LNCaP clone FGC (cell line): Measurements from ENCODE around the gene FMN1.

Experiments
- DNase-seq: peaks from one replicate; pipeline ENCODE4 v3.0.0-alpha.2; 2011; ENCODE audit warnings: low read depth
- H3K4me3 ChIP-seq: 2 replicates; pipeline ENCODE4 v1.5.1; 2011; ENCODE audit warnings: mild to moderate bottlenecking, low read depth, low read length, control low read depth
- CTCF ChIP-seq: IDR thresholded peaks from 2 replicates; pipeline ENCODE4 v1.5.1; 2012; ENCODE audit warnings: mild to moderate bottlenecking; ENCODE audit not compliant: control insufficient read depth, insufficient read depth; ENCODE audit errors: extremely low read depth

Gene FMN1

GRCh38 chr15:32844118-32844711, 350.3 kb downstream of the FMN1 start:
- no peak for DNase-seq
- TF ChIP-seq CTCF: peak; percentile 81
- no peak overlapping the region for H3K4me3 ChIP-seq

- H3K4me3 ChIP-seq: no peak overlapping the region
- no peak for DNase-seq
- no peak for TF ChIP-seq CTCF
These were observed 351.2 kb downstream of the FMN1 start for GRCh38 chr15:32843219-32843815.

GRCh38 chr15:32842081-32842480, 352.4 kb downstream of the FMN1 start:
- no peak for TF ChIP-seq CTCF
- DNase-seq: no peak
- no peak overlapping the region for H3K4me3 ChIP-seq

- TF ChIP-seq CTCF: no peak
- H3K4me3 ChIP-seq: no peak overlapping the region
- no peak for DNase-seq
These were observed 353.8 kb downstream of the FMN1 start for GRCh38 chr15:32840507-32841245.

- no peak overlapping the region for H3K4me3 ChIP-seq
- no peak for TF ChIP-seq CTCF
- no peak for DNase-seq
These were observed 355.7 kb downstream of the FMN1 start for GRCh38 chr15:32838820-32839219.

- TF ChIP-seq CTCF: no peak
These were observed 356.2 kb downstream of the FMN1 start for GRCh38 chr15:32838338-32838737.

More at GRCh38 chr15:32838338-32838737, 356.2 kb downstream of the FMN1 start:
- H3K4me3 ChIP-seq: no peak overlapping the region
- DNase-seq: no peak
